T-helper 2 cell treated with Interferon-gamma antibody and Interleukin-4, amounts not matched to agents 5 μg/mL and 100 μg/mL, for 36 hours (primary cell): ENCODE data around the gene SLC5A9.
"Not testable (repeated sequence)": the region's sequence is repeated elsewhere in the genome, so short reads cannot be mapped to it uniquely, and the experiment has no call there.

Experiments
- DNase-seq: peaks from one replicate; pipeline ENCODE4 v3.0.0; 2021; ENCODE audit warnings: low spot score
- H3K27ac Mint-ChIP-seq: one replicate; pipeline ENCODE4 v1.8.0; 2021; ENCODE audit warnings: mild to moderate bottlenecking, mixed read lengths
- H3K27me3 Mint-ChIP-seq: one replicate; pipeline ENCODE4 v1.8.0; 2021; ENCODE audit warnings: low read depth, mixed read lengths
- H3K36me3 Mint-ChIP-seq: one replicate; pipeline ENCODE4 v1.8.0; 2021; ENCODE audit warnings: low read depth, mixed read lengths
- H3K4me1 Mint-ChIP-seq: one replicate; pipeline ENCODE4 v1.8.0; 2021; ENCODE audit warnings: low read depth, mixed read lengths
- H3K4me3 Mint-ChIP-seq: one replicate; pipeline ENCODE4 v1.8.0; 2022; ENCODE audit warnings: mild to moderate bottlenecking, moderate library complexity, mixed read lengths
- H3K9me3 Mint-ChIP-seq: one replicate; pipeline ENCODE4 v1.8.0; 2021; ENCODE audit warnings: mixed read lengths

The SLC5A9 gene

GRCh38 chr1:48203287-48203900, 19.1 kb upstream of the SLC5A9 start:
- Mint-ChIP-seq H3K4me1 (no peaks in the 10 kb centered on the region), H3K27ac (no peak overlapping the region), H3K27me3 (peaks cover 2% of the 10 kb centered on the region), H3K4me3 (no peak overlapping the region), H3K9me3 (no peaks in the 10 kb centered on the region), H3K36me3 (no peaks in the 10 kb centered on the region)
- DNase-seq, result no peak

- no peaks in the 10 kb centered on the region for H3K27me3 Mint-ChIP-seq
- no peak for DNase-seq
- no peak overlapping the region for H3K4me3 Mint-ChIP-seq
- no peaks in the 10 kb centered on the region for H3K4me1 Mint-ChIP-seq
- no peak overlapping the region for H3K27ac Mint-ChIP-seq
- no peaks in the 10 kb centered on the region for H3K9me3 Mint-ChIP-seq
- H3K36me3 Mint-ChIP-seq, result no peaks in the 10 kb centered on the region
Observed at GRCh38 chr1:48205522-48205921, 17.0 kb upstream of the SLC5A9 start.

GRCh38 chr1:48206371-48206770, 16.1 kb upstream of the SLC5A9 start:
- DNase-seq, result no peak
- H3K4me3 Mint-ChIP-seq, result no peak overlapping the region
- H3K36me3 Mint-ChIP-seq, result no peaks in the 10 kb centered on the region
- no peak overlapping the region for H3K27ac Mint-ChIP-seq
- H3K27me3 Mint-ChIP-seq, result no peaks in the 10 kb centered on the region
- H3K9me3 Mint-ChIP-seq, result no peaks in the 10 kb centered on the region
- no peaks in the 10 kb centered on the region for H3K4me1 Mint-ChIP-seq

GRCh38 chr1:48207131-48207530, 15.4 kb upstream of the SLC5A9 start:
- H3K4me3 Mint-ChIP-seq, result no peak overlapping the region
- no peak overlapping the region for H3K27ac Mint-ChIP-seq
- H3K4me1 Mint-ChIP-seq, result no peaks in the 10 kb centered on the region
- H3K9me3 Mint-ChIP-seq, result no peaks in the 10 kb centered on the region
- no peaks in the 10 kb centered on the region for H3K27me3 Mint-ChIP-seq
- DNase-seq, result no peak
- no peaks in the 10 kb centered on the region for H3K36me3 Mint-ChIP-seq

- Mint-ChIP-seq H3K27me3 (no peaks in the 10 kb centered on the region), H3K36me3 (no peaks in the 10 kb centered on the region), H3K4me3 (no peak overlapping the region), H3K27ac (no peak overlapping the region), H3K9me3 (no peaks in the 10 kb centered on the region), H3K4me1 (no peaks in the 10 kb centered on the region)
- DNase-seq, result no peak
Observed at GRCh38 chr1:48207536-48208075, 14.9 kb upstream of the SLC5A9 start.

GRCh38 chr1:48208251-48208650, 14.3 kb upstream of the SLC5A9 start:
- Mint-ChIP-seq H3K4me3 (no peak overlapping the region), H3K4me1 (no peaks in the 10 kb centered on the region), H3K27ac (no peak overlapping the region), H3K36me3 (no peaks in the 10 kb centered on the region), H3K9me3 (no peaks in the 10 kb centered on the region), H3K27me3 (no peaks in the 10 kb centered on the region)
- DNase-seq, result no peak

- no peaks in the 10 kb centered on the region for H3K4me1 Mint-ChIP-seq
- no peaks in the 10 kb centered on the region for H3K9me3 Mint-ChIP-seq
- H3K27me3 Mint-ChIP-seq, result no peaks in the 10 kb centered on the region
- H3K4me3 Mint-ChIP-seq, result no peak overlapping the region
- DNase-seq, result no peak
- H3K36me3 Mint-ChIP-seq, result no peaks in the 10 kb centered on the region
- no peak overlapping the region for H3K27ac Mint-ChIP-seq
Observed at GRCh38 chr1:48208652-48209051, 13.9 kb upstream of the SLC5A9 start.

GRCh38 chr1:48213462-48213861, 9.1 kb upstream of the SLC5A9 start:
- not testable (repeated sequence) for H3K4me1 Mint-ChIP-seq, H3K9me3 Mint-ChIP-seq, DNase-seq, H3K4me3 Mint-ChIP-seq, H3K27ac Mint-ChIP-seq, H3K27me3 Mint-ChIP-seq, H3K36me3 Mint-ChIP-seq

- H3K27ac Mint-ChIP-seq, H3K4me3 Mint-ChIP-seq, H3K27me3 Mint-ChIP-seq, H3K36me3 Mint-ChIP-seq, H3K4me1 Mint-ChIP-seq, DNase-seq, H3K9me3 Mint-ChIP-seq: not testable (repeated sequence)
Observed at GRCh38 chr1:48214366-48214765, 8.2 kb upstream of the SLC5A9 start.

- no peak for DNase-seq
- Mint-ChIP-seq H3K4me3 (no peak overlapping the region), H3K27me3 (peaks cover 4% of the 10 kb centered on the region), H3K4me1 (no peaks in the 10 kb centered on the region), H3K27ac (no peak overlapping the region), H3K9me3 (no peaks in the 10 kb centered on the region), H3K36me3 (no peaks in the 10 kb centered on the region)
Observed at GRCh38 chr1:48214820-48215219, 7.7 kb upstream of the SLC5A9 start.

- Mint-ChIP-seq H3K27me3 (peaks cover 4% of the 10 kb centered on the region), H3K27ac (no peak overlapping the region), H3K9me3 (no peaks in the 10 kb centered on the region), H3K36me3 (no peaks in the 10 kb centered on the region), H3K4me1 (no peaks in the 10 kb centered on the region), H3K4me3 (no peak overlapping the region)
- DNase-seq, result no peak
Observed at GRCh38 chr1:48215222-48215621, 7.3 kb upstream of the SLC5A9 start.

- H3K9me3 Mint-ChIP-seq, result no peaks in the 10 kb centered on the region
- H3K4me1 Mint-ChIP-seq, result no peaks in the 10 kb centered on the region
- no peak overlapping the region for H3K27ac Mint-ChIP-seq
- no peak for DNase-seq
- H3K27me3 Mint-ChIP-seq, result peaks cover 4% of the 10 kb centered on the region
- no peak overlapping the region for H3K4me3 Mint-ChIP-seq
- no peaks in the 10 kb centered on the region for H3K36me3 Mint-ChIP-seq
Observed at GRCh38 chr1:48215889-48216288, 6.6 kb upstream of the SLC5A9 start.

GRCh38 chr1:48216313-48216712, 6.2 kb upstream of the SLC5A9 start:
- H3K27ac Mint-ChIP-seq, result no peak overlapping the region
- no peaks in the 10 kb centered on the region for H3K36me3 Mint-ChIP-seq
- no peaks in the 10 kb centered on the region for H3K4me1 Mint-ChIP-seq
- H3K4me3 Mint-ChIP-seq, result no peak overlapping the region
- DNase-seq, result no peak
- no peaks in the 10 kb centered on the region for H3K9me3 Mint-ChIP-seq
- H3K27me3 Mint-ChIP-seq, result peaks cover 4% of the 10 kb centered on the region

GRCh38 chr1:48216941-48217340, 5.6 kb upstream of the SLC5A9 start:
- DNase-seq, result no peak
- Mint-ChIP-seq H3K4me1 (no peaks in the 10 kb centered on the region), H3K9me3 (no peaks in the 10 kb centered on the region), H3K36me3 (no peaks in the 10 kb centered on the region), H3K27ac (no peak overlapping the region), H3K4me3 (no peak overlapping the region), H3K27me3 (peaks cover 4% of the 10 kb centered on the region)

GRCh38 chr1:48217856-48218255, 4.7 kb upstream of the SLC5A9 start:
- Mint-ChIP-seq H3K4me1 (no peaks in the 10 kb centered on the region), H3K27ac (no peak overlapping the region), H3K4me3 (no peak overlapping the region), H3K36me3 (no peaks in the 10 kb centered on the region), H3K9me3 (no peaks in the 10 kb centered on the region), H3K27me3 (peaks cover 4% of the 10 kb centered on the region)
- no peak for DNase-seq
